HG03025 (cell line): ENCODE data around the gene RARB.

Experiments used
- ATAC-seq: cut with Tn5 transposase; IDR thresholded peaks from one replicate; pipeline ENCODE4 v1.9.1; 2021; ENCODE audit warnings: mild to moderate bottlenecking, moderate library complexity; ENCODE audit not compliant: unreplicated experiment, low FRiP score

The RARB gene

GRCh38 chr3:25572336-25572735, 144.3 kb downstream of the RARB start:
- no peak for ATAC-seq

DNA sequence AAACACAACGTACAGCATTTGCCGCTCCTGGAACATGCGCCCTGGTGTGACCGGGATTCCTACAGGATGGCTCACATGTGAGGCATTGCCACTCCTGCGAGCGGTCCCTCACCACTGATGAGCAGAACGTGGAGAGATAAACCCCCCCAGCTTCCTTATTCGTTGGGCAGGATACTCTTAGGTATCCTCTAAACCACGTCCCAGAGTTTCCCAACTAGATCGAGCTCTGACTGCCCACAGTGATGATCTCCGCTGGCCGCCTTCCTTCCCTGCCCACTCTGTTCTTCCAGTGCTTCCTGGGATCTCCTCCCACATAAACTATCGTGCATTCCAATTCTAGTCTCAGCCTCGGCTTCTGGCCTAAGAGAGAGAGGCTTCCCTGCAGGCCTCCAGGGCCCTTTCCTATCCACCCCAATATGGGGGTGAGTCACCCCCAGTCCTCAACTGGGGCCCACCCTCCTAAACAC, 144.9 kb downstream of the RARB start:
- ATAC-seq = no peak

DNA sequence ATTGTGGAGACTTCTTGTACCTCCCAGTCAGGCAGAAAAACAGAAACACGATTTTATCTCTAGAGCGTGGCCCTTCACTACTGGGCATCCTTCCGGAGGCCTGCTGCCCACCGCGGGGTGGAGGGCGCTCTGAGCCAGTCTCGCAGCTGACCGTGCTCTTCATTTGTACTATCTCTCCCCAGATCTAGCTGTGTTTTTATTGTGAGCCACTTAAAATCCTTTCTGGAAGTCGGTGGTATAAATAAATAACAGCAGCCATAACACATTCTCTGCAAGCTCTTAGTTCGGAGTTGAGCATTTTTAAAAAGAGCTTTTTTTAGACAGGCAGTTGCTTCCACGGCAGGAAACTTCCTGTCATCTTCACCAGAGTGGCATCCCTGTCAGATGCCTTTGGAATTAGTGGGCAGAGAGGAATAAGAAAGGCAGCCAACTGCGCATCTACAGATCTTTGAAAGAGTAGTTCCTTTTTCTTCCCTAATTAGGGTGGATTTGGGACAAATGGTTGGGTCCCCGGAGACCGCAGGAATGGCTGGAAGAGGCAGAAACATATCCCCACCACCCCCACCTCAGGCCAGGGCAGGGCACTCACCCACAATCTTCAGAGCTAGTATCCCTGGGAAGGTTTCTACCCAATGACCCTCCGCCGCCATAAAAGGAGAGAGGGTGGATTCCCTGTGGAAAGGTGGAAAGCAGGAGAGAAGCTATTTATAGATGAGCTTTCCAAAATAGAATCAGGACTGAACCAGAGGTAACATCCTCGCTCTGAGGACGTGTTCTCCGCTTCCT, 145.5 kb downstream of the RARB start:
- no peak for ATAC-seq

DNA sequence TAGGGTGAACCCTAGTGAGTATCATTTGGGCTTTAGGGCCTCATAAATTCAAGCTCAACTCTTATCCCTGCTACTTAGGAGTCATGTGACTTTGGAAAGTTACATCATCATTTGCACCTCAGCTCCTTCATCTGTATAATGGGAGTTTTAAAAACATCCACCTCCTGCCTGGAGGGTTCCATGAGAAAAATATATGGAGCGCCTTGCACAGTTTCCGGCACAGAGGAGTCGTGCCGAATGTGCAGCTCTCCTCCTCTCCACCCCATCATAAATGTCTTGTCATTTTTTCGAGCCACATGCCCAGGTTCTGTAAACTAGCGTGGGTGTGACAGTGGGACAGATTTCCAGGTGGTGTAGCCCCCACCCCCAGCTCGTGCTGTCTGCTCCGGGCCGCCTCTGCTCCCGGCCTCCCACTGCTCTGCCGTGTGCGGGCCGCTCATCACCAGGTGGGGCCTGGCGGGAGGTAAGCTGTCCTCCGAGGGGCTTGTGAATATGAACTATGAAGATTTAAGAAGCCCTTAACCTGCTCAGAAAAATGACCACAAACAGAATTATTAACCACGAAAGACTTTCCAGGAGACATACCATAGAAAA, 146.2 kb downstream of the RARB start:
- no peak for ATAC-seq

GRCh38 chr3:25575001-25575400, 146.9 kb downstream of the RARB start:
- ATAC-seq = no peak

DNA sequence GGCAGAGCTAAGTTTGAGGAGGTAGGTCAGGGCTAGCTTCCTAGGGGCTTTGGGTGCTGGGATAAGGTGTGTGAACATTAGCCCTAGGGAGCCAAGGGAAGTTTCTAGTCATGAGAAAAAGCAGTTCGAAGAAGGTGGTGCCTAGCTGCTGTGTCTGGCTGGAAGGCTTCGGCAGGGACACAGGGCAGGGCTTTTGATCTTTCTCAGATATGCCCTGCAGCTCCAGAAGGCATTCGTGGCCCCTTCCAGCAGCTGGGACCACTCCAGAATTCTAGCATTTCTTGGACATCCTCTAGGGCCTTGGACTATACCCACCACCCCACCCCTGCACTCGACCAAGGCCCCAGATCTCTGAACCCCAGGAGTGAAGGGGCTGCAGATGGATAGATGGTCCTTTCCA, 148.1 kb downstream of the RARB start:
- no peak for ATAC-seq

GRCh38 chr3:25576831-25577454, 148.9 kb downstream of the RARB start:
- ATAC-seq = no peak

- no peak for ATAC-seq
Measured at GRCh38 chr3:25578059-25578458, 150.0 kb downstream of the RARB start.

DNA sequence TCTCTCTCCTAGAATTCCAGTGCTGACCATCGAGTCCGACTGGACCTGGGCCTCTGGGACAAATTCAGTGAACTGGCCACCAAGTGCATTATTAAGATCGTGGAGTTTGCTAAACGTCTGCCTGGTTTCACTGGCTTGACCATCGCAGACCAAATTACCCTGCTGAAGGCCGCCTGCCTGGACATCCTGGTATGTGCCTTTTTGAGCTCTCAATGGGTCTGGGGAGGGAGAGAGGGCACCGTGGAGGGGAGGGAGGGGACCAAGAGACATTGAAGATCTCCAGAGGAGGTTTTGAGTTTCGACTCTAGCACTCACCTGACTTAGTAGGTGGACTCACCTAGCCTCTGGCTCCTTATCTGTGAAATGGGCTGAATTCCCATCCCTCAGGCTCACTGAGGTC, 152.5 kb downstream of the RARB start:
- no peak for ATAC-seq

DNA sequence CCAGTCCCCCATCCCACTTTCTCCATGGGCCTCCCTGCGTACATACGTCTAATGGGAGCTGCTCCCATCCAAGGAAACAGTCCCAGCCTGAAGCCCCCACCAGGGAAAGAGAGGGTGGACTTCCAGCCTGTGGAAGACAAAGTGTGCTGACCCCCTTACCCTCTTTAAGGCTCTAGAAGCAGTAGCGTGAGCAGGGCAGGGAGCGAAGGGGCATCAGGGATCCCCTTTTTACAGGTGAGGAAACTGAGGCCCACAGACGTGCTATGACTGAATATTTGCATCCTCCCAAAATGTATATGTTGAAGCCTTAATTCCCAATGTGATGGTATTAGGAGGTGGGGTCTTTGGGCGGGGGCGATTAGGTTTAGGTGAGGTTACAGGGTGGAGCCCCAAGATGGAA, 153.3 kb downstream of the RARB start:
- no peak for ATAC-seq

DNA sequence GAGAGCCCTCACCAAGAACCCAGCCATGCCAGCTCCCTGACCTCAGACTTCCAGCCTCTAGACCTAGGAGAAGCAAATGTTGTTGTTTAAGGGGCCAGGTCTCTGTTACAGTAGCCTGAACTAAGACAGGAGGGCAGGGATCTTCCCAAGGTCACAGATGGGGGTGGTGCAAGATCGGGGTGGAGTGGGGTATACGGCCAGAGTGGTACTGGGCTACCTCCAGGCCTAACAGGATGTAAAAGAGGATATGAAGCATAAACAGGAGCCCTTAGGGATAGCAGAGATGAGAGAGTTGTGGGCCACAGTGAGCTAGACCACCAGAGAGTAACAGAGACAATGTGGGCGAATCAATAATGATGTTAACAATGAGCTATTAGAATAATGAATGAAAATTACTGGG, 153.8 kb downstream of the RARB start:
- ATAC-seq = no peak

DNA sequence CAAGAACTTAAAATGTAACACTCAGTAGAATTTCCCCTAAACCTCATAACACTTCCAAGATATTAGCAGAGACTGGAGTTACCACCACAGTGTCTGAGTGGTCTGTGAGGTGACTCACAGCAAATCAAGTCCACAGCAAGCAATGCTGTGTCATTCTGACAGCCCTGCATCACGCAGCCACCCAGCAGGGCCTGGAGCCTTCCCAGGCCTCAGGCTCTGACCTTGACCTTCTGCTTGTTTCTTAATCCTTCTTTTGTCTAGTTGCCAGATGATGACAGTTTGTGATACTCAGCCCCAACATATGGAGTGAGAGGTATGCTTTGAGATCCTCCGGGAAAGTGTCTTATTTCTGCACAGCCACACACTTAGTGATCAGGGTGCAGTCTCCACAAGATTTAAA, 154.2 kb downstream of the RARB start:
- no peak for ATAC-seq

DNA sequence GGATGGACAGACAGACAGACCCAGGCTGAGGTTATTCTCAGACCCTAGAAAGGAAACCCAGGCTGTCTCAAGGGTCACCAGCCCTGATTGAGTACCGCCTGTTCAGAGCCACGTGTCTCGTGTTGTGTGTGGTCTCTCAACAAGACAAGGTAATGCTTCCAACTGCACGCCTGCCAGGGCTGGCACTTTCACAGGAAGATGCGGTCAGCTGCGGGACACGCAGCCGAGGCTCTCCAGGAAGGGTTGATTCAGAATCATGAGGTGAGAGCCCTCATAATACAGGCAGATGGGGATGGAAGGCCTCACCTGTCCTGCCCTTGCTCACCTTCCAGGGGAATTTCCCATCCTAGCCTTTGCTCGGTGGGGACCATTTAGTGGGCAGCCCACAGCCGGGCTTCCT, 155.3 kb downstream of the RARB start:
- ATAC-seq = no peak

- no peak for ATAC-seq
Measured at GRCh38 chr3:25584011-25584789, 156.1 kb downstream of the RARB start.

- ATAC-seq = no peak
Measured at GRCh38 chr3:25585361-25586166, 157.5 kb downstream of the RARB start.

GRCh38 chr3:25586167-25586505, 158.1 kb downstream of the RARB start:
- no peak for ATAC-seq

GRCh38 chr3:25586553-25586952, 158.5 kb downstream of the RARB start:
- no peak for ATAC-seq

DNA sequence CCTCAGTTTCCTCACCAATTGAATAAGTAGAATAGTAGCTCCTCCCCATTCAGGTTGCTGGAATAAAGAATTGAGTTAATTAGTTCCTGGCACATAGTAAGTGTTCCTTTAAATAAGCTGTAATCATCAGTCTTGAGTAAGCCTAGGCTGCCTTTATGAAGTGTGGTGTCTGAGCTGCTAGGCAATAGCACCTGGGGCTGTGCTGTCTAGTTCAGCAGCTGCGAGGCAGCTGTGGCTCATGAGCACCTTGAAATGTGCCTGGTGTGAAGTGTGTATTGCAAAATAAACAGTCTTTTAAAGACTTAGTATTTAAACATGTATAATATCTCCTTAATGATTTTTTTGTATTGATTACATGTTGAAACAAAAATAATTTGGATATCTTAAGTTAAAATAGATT, 159.0 kb downstream of the RARB start:
- ATAC-seq = no peak

DNA sequence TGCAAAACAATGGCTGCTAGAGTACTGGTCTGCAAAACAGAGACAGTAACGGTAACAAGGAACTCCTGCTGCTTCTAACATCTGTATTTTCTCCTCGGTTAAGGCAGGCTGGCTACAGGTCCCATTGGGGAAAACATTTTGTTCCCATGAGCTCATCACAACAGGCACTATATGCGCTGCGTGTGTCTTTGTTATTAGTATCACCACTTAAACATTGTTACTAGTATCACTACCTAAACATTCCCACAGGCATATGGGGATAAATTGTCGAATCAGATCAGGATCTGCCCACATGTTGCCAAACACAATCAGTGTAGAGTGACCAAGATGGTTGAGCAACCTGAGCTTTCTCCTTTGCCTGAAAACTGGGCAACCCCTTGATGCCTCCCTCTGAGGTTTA, 159.5 kb downstream of the RARB start:
- no peak for ATAC-seq

DNA sequence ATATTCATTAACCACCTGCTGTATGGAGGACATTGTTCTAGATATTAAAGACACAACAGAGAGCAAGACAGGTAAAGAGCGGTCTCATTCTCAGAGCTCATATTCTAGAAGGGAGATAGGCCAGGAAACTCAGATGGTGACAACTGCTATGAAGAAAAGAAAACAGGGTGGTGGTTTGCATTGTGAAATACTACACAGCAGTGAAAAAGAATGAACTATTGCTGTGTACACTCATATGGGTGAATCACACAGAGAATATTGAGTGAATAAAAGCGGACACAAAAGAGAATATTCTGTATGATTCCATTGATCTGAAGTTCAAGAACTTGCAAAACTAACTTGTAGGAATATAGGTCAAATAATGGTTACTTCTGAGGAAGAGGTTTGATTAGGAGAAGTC, 159.9 kb downstream of the RARB start:
- ATAC-seq = no peak
